ENCODE measurements around the gene RPS3.
"Not testable (repeated sequence)": the region's sequence is repeated elsewhere in the genome, so short reads cannot be mapped to it uniquely, and the experiment has no call there.

DNA sequence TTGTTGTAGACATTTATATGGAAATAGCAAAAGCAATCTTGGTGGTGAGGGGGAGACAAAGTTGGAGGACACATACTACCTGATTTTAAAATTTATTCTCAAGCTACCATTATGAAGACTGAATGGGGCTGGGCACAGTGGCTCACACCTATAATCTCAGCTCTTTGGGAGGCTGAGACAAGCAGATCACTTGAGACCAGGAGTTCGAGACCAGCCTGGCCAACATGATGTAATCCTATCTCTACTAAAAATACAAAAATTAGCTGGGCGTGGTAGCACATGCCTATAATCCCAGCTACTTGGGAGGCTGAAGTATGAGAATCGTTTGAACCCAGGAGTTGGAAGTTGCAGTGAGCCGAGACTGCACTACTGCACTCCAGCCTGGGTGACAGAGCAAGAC lies 37.0 kb upstream of the RPS3 start:
- TF ChIP-seq, protein P1, sequence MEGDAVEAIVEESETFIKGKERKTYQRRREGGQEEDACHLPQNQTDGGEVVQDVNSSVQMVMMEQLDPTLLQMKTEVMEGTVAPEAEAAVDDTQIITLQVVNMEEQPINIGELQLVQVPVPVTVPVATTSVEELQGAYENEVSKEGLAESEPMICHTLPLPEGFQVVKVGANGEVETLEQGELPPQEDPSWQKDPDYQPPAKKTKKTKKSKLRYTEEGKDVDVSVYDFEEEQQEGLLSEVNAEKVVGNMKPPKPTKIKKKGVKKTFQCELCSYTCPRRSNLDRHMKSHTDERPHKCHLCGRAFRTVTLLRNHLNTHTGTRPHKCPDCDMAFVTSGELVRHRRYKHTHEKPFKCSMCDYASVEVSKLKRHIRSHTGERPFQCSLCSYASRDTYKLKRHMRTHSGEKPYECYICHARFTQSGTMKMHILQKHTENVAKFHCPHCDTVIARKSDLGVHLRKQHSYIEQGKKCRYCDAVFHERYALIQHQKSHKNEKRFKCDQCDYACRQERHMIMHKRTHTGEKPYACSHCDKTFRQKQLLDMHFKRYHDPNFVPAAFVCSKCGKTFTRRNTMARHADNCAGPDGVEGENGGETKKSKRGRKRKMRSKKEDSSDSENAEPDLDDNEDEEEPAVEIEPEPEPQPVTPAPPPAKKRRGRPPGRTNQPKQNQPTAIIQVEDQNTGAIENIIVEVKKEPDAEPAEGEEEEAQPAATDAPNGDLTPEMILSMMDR (conservative IDR thresholded peaks at IDR 0.05 in 1 of 2, IDR thresholded peaks at IDR 0.05 in 1 of 2; ENCODE audit: low read depth in 1 of 2, low read length in 2 of 2) = not testable (repeated sequence)
- TF ChIP-seq EZH2 (IDR thresholded peaks at IDR 0.05; ENCODE audit: low read length, missing control alignments) = not testable (repeated sequence)
